Ascending aorta (tissue), 2 donors: ENCODE data around the gene PPL. TPM values are rescaled to one million over a fixed set of nuclear protein-coding genes. Genes with fewer than 3 reads are reported as not detected.

Experiments used
- DNase-seq, 2 donors: peaks; one replicate each; pipeline ENCODE4 v3.0.0-alpha.2; 2019; ENCODE audit warnings: low spot score in 2 of 2
- H3K27ac ChIP-seq, 2 donors: fragments of 200-600 bp; sonication (generic); one replicate each; pipeline ENCODE4 v1.5.1; 2016 to 2017; ENCODE audit warnings: mild to moderate bottlenecking in 1 of 2
- H3K27me3 ChIP-seq: fragments of 200-600 bp; sonication (generic); one replicate; pipeline ENCODE4 v1.5.1; 2017
- H3K36me3 ChIP-seq, 2 donors: fragments of 200-600 bp; sonication (generic); one replicate each; pipeline ENCODE4 v1.5.1; 2016
- H3K4me1 ChIP-seq, 2 donors: fragments of 200-600 bp; sonication (generic); one replicate each; pipeline ENCODE4 v1.5.1; 2016 to 2017; ENCODE audit warnings: mild to moderate bottlenecking in 1 of 2
- H3K4me3 ChIP-seq, 2 donors: fragments of 200-600 bp; sonication (generic); one replicate each; pipeline ENCODE4 v1.5.1; 2016 to 2017; ENCODE audit warnings: mild to moderate bottlenecking in 1 of 2
- H3K9me3 ChIP-seq, 2 donors: fragments of 200-600 bp; sonication (generic); one replicate each; pipeline ENCODE4 v1.5.1; 2016
- intact Hi-C: fragments of 100-400 bp; cut with DNase I; formaldehyde crosslinking; loops from one replicate; pipeline ENCODE4 v1.15.1; 2023
- total RNA-seq: library from RNA; depleted of rRNA; stranded (reverse); fragments of >200 nt; gene quantifications from one replicate; pipeline ENCODE4 v1.1.0, GENCODE V29; 2016
- TF ChIP-seq, protein P1 (sequence below), 3 experiments: fragments of 200-600 bp in 2 of 3; fragments of 450-650 bp in 1 of 3; sonication (generic) in 2 of 3; IDR thresholded peaks; one replicate each; pipeline ENCODE4 v1.5.1; 2016 to 2019; ENCODE audit warnings: antibody characterized with exemption in 3 of 3, mild to moderate bottlenecking in 1 of 3, moderate library complexity in 1 of 3

PPL gene
- total RNA-seq, 1 donor from 2014 or later = 25.7 TPM

DNA sequence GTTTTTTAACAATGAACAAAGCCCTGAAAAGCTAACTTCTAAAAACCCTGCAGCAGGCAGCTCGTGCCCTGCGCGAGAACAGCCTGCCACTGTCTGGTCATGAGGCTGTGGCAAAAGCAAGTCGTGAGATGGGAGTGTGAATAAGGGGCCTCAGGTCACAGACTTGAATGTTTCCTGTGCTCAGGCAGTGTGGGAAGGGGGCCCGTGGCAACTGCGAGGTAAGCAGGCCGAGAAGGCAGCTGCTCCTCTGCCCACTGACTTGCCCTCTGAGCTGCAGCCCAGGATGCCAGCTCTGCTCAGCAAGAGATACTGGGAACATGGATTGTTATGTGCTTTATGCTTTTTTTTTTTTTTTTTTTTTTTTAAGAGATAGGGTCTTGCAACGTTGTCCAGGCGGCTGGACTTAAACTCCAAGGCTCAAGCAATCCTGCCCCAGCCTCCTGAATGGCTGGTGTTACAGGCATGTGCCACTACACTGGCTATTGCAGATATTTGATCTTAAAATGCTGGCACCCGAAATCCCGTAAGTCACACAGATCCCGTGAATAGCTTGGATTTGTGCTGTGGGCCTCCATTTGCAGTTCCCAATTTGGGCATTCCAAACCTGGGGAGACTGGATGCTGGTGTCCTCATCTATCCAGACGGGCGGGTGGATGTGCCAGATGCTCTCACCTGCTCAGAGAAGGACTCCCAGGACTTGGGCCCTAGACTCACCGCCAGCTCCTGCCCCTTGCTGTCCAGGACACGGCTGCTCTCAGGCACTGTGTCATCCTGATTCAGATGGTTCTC lies 45.7 kb downstream of the PPL start:
- peaks cover 14 to 81% of the 10 kb centered on the region in 2 donors for H3K36me3 ChIP-seq
- H3K4me3 ChIP-seq = no peak overlapping the region
- intact Hi-C loops = no loop called here
- H3K9me3 ChIP-seq = no peaks in the 10 kb centered on the region
- no peaks in the 10 kb centered on the region for H3K4me1 ChIP-seq
- H3K27ac ChIP-seq = no peak overlapping the region
- TF ChIP-seq, protein P1, sequence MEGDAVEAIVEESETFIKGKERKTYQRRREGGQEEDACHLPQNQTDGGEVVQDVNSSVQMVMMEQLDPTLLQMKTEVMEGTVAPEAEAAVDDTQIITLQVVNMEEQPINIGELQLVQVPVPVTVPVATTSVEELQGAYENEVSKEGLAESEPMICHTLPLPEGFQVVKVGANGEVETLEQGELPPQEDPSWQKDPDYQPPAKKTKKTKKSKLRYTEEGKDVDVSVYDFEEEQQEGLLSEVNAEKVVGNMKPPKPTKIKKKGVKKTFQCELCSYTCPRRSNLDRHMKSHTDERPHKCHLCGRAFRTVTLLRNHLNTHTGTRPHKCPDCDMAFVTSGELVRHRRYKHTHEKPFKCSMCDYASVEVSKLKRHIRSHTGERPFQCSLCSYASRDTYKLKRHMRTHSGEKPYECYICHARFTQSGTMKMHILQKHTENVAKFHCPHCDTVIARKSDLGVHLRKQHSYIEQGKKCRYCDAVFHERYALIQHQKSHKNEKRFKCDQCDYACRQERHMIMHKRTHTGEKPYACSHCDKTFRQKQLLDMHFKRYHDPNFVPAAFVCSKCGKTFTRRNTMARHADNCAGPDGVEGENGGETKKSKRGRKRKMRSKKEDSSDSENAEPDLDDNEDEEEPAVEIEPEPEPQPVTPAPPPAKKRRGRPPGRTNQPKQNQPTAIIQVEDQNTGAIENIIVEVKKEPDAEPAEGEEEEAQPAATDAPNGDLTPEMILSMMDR (IDR thresholded peaks at IDR 0.05) = no peak
- H3K27me3 ChIP-seq = no peaks in the 10 kb centered on the region
- no peak for DNase-seq

DNA sequence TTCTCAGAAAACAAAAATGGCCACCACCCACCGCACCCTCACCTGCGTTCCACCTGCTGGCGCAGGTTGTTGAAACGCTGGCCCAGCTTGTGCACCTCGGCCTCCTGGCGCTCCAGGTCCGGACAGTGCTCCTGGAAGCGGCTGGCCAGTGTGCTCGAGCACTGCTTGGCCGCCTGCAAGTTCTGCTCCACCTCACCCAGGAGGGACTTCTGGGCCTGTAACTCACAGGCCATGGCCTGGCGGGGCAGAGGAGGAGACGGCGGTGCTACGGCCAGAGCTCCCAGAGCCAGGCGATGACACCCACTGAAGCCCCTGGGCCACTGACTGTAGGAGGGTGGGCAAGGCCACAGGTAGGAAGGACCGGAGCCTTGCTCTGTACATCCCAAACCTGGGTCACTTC lies 46.3 kb downstream of the PPL start:
- Histone ChIP-seq H3K9me3 (no peaks in the 10 kb centered on the region), H3K4me3 (no peak overlapping the region), H3K27ac (no peak overlapping the region), H3K27me3 (no peaks in the 10 kb centered on the region), H3K36me3 (peaks cover 19 to 81% of the 10 kb centered on the region in 2 donors), H3K4me1 (no peaks in the 10 kb centered on the region)
- intact Hi-C loops = no loop called here
- TF ChIP-seq, protein P1 (IDR thresholded peaks at IDR 0.05) = no peak
- no peak for DNase-seq

DNA sequence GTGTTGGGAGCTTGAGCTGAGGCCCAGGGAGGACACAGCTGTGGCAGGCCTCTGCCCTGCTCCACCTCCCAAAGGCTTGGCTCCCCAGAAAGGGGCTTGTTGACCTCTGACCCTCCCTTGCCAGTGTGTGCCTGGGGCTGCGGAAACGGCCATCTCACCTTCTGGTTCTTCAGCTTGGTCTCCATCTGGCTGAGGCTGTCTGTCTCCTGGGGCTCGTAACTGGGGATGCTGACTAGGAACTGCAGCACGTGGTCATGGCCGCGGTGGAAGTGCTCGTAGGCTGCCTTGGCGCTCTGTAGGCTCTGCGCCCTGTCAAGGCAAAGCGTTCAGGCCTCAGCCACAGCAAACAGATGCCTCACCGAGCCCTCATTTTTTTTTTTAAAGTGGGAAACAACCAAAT lies 46.9 kb downstream of the PPL start:
- intact Hi-C loops = no loop called here
- Histone ChIP-seq H3K36me3 (peaks cover 21 to 81% of the 10 kb centered on the region in 2 donors), H3K4me3 (no peak overlapping the region), H3K9me3 (no peaks in the 10 kb centered on the region), H3K27me3 (no peaks in the 10 kb centered on the region), H3K27ac (no peak overlapping the region), H3K4me1 (no peaks in the 10 kb centered on the region)
- TF ChIP-seq, protein P1 (IDR thresholded peaks at IDR 0.05) = no peak
- no peak for DNase-seq

DNA sequence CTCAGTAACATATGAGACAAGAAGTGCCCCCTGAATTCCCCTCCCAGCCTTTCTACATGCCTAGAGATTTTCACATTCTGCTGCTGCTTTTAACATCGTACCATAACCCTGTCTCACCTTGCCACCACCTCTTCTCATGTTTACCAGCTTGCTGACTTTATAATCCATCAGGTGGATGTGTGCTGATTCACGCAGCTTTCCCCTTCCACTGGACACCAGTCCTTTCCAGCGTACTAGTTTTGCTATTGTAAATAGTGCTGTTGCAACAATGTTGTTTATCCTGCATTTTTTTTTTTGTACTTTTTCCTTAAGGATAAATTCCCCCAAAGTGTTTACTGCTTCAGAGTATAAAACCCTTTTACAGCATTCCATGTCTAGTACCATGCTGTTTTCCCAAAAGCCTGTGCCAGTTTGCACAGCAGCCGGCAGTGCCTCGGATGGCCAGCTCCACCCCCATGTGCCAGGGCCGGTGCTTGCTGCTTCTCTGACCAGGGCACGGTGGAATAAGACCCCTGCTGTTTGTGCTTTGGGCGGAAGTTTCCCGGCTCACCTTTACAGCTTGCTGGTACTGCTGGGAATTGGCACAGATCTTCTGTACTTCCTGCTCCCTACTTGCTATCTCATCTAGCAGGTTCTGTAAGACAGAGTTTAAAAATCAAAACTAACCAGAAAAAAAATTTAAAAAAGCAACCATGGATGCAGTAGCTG lies 48.4 kb downstream of the PPL start:
- Histone ChIP-seq H3K9me3 (no peaks in the 10 kb centered on the region), H3K4me3 (no peak overlapping the region), H3K4me1 (no peaks in the 10 kb centered on the region), H3K36me3 (peaks cover 29 to 84% of the 10 kb centered on the region in 2 donors), H3K27me3 (no peaks in the 10 kb centered on the region), H3K27ac (no peak overlapping the region)
- intact Hi-C loops = no loop called here
- TF ChIP-seq, protein P1 (IDR thresholded peaks at IDR 0.05) = no peak
- DNase-seq = no peak

DNA sequence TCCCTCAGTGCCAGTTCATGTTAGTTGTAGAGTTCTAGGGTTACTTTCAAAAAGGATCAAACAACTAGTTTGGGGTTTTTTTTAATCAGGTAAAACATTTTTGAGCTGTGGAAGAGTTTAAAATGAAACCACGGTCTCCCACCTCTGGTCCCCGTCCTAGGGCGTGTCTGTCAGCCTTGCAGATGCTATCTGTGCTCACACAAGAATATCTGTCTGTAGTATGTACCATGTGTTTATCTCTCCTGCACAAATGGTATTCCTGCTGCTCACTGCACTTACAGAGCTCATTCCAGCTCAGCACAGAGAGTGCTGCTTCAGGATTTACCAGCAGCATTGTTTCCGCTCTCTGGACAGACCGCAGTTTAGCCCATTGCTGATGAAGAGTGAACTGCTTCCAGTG lies 50.8 kb downstream of the PPL start:
- H3K27me3 ChIP-seq = no peaks in the 10 kb centered on the region
- TF ChIP-seq, protein P1 (IDR thresholded peaks at IDR 0.05) = no peak
- no peaks in the 10 kb centered on the region for H3K9me3 ChIP-seq
- no peaks in the 10 kb centered on the region for H3K4me1 ChIP-seq
- peaks cover 53 to 88% of the 10 kb centered on the region in 2 donors for H3K36me3 ChIP-seq
- no peak overlapping the region for H3K4me3 ChIP-seq
- intact Hi-C loops = no loop called here
- no peak for DNase-seq
- no peak overlapping the region for H3K27ac ChIP-seq
